Lower leg skin (tissue), 3 donors: ENCODE results near the gene ERC2.

Source experiments
- CTCF ChIP-seq, 3 donors: fragments of 450-650 bp; IDR thresholded peaks; one replicate each; pipeline ENCODE4 v1.5.1; 2016; ENCODE audit warnings: antibody characterized with exemption in 3 of 3, mild to moderate bottlenecking in 3 of 3, moderate library complexity in 2 of 3
- POLR2A ChIP-seq, 2 donors: fragments of 450-650 bp; IDR thresholded peaks; one replicate each; pipeline ENCODE4 v1.6.1; 2016 to 2017; ENCODE audit warnings: antibody characterized with exemption in 2 of 2, mild to moderate bottlenecking in 1 of 2, moderate library complexity in 1 of 2

GRCh38 chr3:55651011-55651410, 817.3 kb downstream of the ERC2 start:
- TF ChIP-seq CTCF (IDR thresholded peaks at IDR 0.05), result no peak
- no peak for TF ChIP-seq POLR2A (IDR thresholded peaks at IDR 0.05)
